Neural cell (in vitro differentiated cells): ENCODE results near the gene PIGO. TPM values are rescaled to one million over a fixed set of nuclear protein-coding genes. Genes with fewer than 3 reads are reported as not detected.

Source experiments
- H2AFZ ChIP-seq: fragments of 200-600, 300-800 bp; sonication (generic), shearing (Covaris generic); 2 replicates; pipeline ENCODE4 v1.6.0; 2014; ENCODE audit warnings: low read depth, mild to moderate bottlenecking, antibody characterized with exemption, low read length, moderate library complexity
- H3F3A ChIP-seq: fragments of 200-600 bp; shearing (Covaris generic); 2 replicates; pipeline ENCODE4 v1.6.1; 2016; ENCODE audit warnings: mild to moderate bottlenecking, moderate library complexity, mixed read lengths, antibody characterized with exemption, low read length; ENCODE audit not compliant: insufficient read depth, poor library complexity, severe bottlenecking
- H3K27ac ChIP-seq: fragments of 200-600, 300-800 bp; sonication (generic), shearing (Covaris generic); 2 replicates; pipeline ENCODE4 v1.5.1; 2014; ENCODE audit warnings: mild to moderate bottlenecking, low read length, moderate library complexity
- H3K27me3 ChIP-seq: fragments of 300-800, 200-600 bp; sonication (generic), shearing (Covaris generic); 2 replicates; pipeline ENCODE4 v1.6.0; 2014; ENCODE audit warnings: mild to moderate bottlenecking, low read depth, low read length, moderate library complexity; ENCODE audit not compliant: insufficient read depth
- H3K36me3 ChIP-seq: fragments of 300-800, 200-600 bp; sonication (generic), shearing (Covaris generic); 2 replicates; pipeline ENCODE4 v1.5.1; 2014; ENCODE audit warnings: mild to moderate bottlenecking, antibody characterized with exemption, low read length, moderate library complexity; ENCODE audit not compliant: insufficient read depth
- H3K4me2 ChIP-seq: fragments of 300-800, 200-600 bp; sonication (generic), shearing (Covaris generic); 2 replicates; pipeline ENCODE4 v1.6.0; 2014; ENCODE audit warnings: mild to moderate bottlenecking, low read length
- H3K4me3 ChIP-seq: fragments of 300-800, 200-600 bp; sonication (generic), shearing (Covaris generic); 2 replicates; pipeline ENCODE4 v1.5.1; 2014; ENCODE audit warnings: mild to moderate bottlenecking, low read length, moderate library complexity
- H3K79me2 ChIP-seq: fragments of 200-600 bp; shearing (Covaris generic); replicated peaks from 2 replicates; pipeline ENCODE4 v1.6.0; 2014; ENCODE audit warnings: mild to moderate bottlenecking, low read length, moderate library complexity; ENCODE audit not compliant: insufficient read depth
- H3K9ac ChIP-seq: fragments of 300-800, 200-600 bp; sonication (generic), shearing (Covaris generic); 2 replicates; pipeline ENCODE4 v1.6.1; 2016; ENCODE audit warnings: mild to moderate bottlenecking, low read length, mixed read lengths
- H3K9me2 ChIP-seq: fragments of 200-600 bp; shearing (Covaris generic); 2 replicates; pipeline ENCODE4 v1.6.1; 2016; ENCODE audit warnings: mild to moderate bottlenecking, low read length, mixed read lengths; ENCODE audit not compliant: insufficient read depth
- H3K9me3 ChIP-seq: fragments of 200-600, 300-800 bp; sonication (generic), shearing (Covaris generic); 2 replicates; pipeline ENCODE4 v1.6.1; 2016; ENCODE audit warnings: mild to moderate bottlenecking, mixed run types, low read length, moderate library complexity, mixed read lengths
- H4K20me1 ChIP-seq: fragments of 200-600 bp; shearing (Covaris generic); 2 replicates; pipeline ENCODE4 v1.6.1; 2016; ENCODE audit warnings: mild to moderate bottlenecking, mixed run types; ENCODE audit not compliant: insufficient read depth
- EP300 ChIP-seq: fragments of 450-650 bp; conservative IDR thresholded peaks from 2 replicates; pipeline ENCODE4 v1.6.1; 2014; ENCODE audit warnings: antibody characterized with exemption, mild to moderate bottlenecking, moderate library complexity; ENCODE audit not compliant: poor library complexity, severe bottlenecking
- EZH2 ChIP-seq: fragments of 200-600, 300-800 bp; shearing (Covaris generic), sonication (generic); IDR thresholded peaks from 2 replicates; pipeline ENCODE4 v1.6.1; 2014; ENCODE audit warnings: antibody characterized with exemption, low read length, borderline replicate concordance, mild to moderate bottlenecking; ENCODE audit not compliant: insufficient read depth, poor library complexity, severe bottlenecking
- MXI1 ChIP-seq: fragments of 450-650 bp; conservative IDR thresholded peaks from 2 replicates; pipeline ENCODE4 v1.6.1; 2014; ENCODE audit warnings: antibody characterized with exemption, mild to moderate bottlenecking; ENCODE audit not compliant: poor library complexity, severe bottlenecking
- POLR2AphosphoS5 ChIP-seq: IDR thresholded peaks from 2 replicates; pipeline ENCODE4 v1.6.1; 2012
- RAD21 ChIP-seq: fragments of 450-650 bp; conservative IDR thresholded peaks from 2 replicates; pipeline ENCODE4 v1.6.1; 2014; ENCODE audit warnings: antibody characterized with exemption, mild to moderate bottlenecking, moderate library complexity
- SMC3 ChIP-seq: fragments of 450-650 bp; conservative IDR thresholded peaks from 2 replicates; pipeline ENCODE4 v1.6.1; 2014; ENCODE audit warnings: antibody characterized with exemption, mild to moderate bottlenecking, moderate library complexity; ENCODE audit not compliant: poor library complexity
- TAF1 ChIP-seq: IDR thresholded peaks from 2 replicates; pipeline ENCODE4 v1.6.1; 2012; ENCODE audit warnings: low read depth
- polyA plus RNA-seq: library from polyadenylated mRNA; depleted of rRNA; stranded (reverse); fragments of >200 nt; gene quantifications from 2 replicates; pipeline ENCODE4 v1.2.3, GENCODE V29; 2014
- TF ChIP-seq, protein P1 (sequence below): IDR thresholded peaks from 2 replicates; pipeline ENCODE4 v1.6.1; 2012; ENCODE audit warnings: borderline replicate concordance
- TF ChIP-seq, protein P2 (sequence below): fragments of 450-650 bp; IDR thresholded peaks from 2 replicates; pipeline ENCODE4 v1.5.1; 2014; ENCODE audit warnings: antibody characterized with exemption, mild to moderate bottlenecking, moderate library complexity; ENCODE audit not compliant: poor library complexity, severe bottlenecking

PIGO gene
- polyA plus RNA-seq, 1 donor from 2014 or later: 8.5 TPM

DNA sequence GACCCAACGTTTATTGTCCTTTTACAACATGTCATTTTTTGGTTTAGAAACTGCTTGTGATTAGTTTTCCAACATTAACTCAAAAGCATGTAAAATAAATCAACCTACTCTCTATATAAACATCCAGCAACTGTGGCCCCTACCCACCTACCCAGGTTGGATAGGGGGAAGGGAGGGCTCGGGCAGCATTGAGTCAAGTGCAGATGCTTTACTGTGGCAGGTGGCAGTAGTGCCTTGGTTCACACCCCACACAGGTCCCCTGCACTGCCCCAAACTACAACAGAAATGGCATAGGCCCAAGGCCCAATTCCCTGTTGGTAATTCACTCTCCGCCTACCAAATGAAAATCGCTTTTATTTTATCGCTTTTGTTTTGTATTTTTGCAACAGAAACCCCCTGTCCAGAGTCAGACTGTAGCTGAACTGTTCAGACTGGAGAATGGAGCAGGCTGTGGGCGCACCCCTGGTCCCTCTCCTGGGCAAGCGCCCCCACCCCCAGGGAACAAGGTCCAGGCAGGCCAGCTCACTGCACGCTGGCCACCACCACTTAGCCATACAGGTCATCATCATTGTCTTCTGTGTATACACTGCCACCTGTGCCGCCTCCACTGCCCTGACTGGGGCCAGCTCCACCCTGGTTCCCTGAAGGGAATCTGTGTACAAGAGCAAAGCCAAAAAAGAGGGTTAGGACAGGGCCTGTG is 39.7 kb downstream of the PIGO start:
- no peak for TF ChIP-seq TAF1
- TF ChIP-seq SMC3: no peak
- TF ChIP-seq, protein P1, sequence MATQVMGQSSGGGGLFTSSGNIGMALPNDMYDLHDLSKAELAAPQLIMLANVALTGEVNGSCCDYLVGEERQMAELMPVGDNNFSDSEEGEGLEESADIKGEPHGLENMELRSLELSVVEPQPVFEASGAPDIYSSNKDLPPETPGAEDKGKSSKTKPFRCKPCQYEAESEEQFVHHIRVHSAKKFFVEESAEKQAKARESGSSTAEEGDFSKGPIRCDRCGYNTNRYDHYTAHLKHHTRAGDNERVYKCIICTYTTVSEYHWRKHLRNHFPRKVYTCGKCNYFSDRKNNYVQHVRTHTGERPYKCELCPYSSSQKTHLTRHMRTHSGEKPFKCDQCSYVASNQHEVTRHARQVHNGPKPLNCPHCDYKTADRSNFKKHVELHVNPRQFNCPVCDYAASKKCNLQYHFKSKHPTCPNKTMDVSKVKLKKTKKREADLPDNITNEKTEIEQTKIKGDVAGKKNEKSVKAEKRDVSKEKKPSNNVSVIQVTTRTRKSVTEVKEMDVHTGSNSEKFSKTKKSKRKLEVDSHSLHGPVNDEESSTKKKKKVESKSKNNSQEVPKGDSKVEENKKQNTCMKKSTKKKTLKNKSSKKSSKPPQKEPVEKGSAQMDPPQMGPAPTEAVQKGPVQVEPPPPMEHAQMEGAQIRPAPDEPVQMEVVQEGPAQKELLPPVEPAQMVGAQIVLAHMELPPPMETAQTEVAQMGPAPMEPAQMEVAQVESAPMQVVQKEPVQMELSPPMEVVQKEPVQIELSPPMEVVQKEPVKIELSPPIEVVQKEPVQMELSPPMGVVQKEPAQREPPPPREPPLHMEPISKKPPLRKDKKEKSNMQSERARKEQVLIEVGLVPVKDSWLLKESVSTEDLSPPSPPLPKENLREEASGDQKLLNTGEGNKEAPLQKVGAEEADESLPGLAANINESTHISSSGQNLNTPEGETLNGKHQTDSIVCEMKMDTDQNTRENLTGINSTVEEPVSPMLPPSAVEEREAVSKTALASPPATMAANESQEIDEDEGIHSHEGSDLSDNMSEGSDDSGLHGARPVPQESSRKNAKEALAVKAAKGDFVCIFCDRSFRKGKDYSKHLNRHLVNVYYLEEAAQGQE: no peak
- TF ChIP-seq POLR2AphosphoS5: no peak
- TF ChIP-seq EZH2: no peak
- no peak for TF ChIP-seq EP300
- no peak for TF ChIP-seq MXI1
- TF ChIP-seq RAD21: no peak
- TF ChIP-seq, protein P2, sequence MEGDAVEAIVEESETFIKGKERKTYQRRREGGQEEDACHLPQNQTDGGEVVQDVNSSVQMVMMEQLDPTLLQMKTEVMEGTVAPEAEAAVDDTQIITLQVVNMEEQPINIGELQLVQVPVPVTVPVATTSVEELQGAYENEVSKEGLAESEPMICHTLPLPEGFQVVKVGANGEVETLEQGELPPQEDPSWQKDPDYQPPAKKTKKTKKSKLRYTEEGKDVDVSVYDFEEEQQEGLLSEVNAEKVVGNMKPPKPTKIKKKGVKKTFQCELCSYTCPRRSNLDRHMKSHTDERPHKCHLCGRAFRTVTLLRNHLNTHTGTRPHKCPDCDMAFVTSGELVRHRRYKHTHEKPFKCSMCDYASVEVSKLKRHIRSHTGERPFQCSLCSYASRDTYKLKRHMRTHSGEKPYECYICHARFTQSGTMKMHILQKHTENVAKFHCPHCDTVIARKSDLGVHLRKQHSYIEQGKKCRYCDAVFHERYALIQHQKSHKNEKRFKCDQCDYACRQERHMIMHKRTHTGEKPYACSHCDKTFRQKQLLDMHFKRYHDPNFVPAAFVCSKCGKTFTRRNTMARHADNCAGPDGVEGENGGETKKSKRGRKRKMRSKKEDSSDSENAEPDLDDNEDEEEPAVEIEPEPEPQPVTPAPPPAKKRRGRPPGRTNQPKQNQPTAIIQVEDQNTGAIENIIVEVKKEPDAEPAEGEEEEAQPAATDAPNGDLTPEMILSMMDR: no peak
- H3K27me3 ChIP-seq: no peaks in the 10 kb centered on the region
- no peak overlapping the region for H3K9ac ChIP-seq
- H3K27ac ChIP-seq: no peak overlapping the region
- H3K79me2 ChIP-seq: no peaks in the 10 kb centered on the region
- H3K4me3 ChIP-seq: no peak overlapping the region
- no peaks in the 10 kb centered on the region for H3F3A ChIP-seq
- no peaks in the 10 kb centered on the region for H3K9me2 ChIP-seq
- no peak overlapping the region for H2AFZ ChIP-seq
- no peaks in the 10 kb centered on the region for H4K20me1 ChIP-seq
- H3K9me3 ChIP-seq: no peaks in the 10 kb centered on the region
- no peak overlapping the region for H3K4me2 ChIP-seq
- peaks cover 15% of the 10 kb centered on the region for H3K36me3 ChIP-seq

DNA sequence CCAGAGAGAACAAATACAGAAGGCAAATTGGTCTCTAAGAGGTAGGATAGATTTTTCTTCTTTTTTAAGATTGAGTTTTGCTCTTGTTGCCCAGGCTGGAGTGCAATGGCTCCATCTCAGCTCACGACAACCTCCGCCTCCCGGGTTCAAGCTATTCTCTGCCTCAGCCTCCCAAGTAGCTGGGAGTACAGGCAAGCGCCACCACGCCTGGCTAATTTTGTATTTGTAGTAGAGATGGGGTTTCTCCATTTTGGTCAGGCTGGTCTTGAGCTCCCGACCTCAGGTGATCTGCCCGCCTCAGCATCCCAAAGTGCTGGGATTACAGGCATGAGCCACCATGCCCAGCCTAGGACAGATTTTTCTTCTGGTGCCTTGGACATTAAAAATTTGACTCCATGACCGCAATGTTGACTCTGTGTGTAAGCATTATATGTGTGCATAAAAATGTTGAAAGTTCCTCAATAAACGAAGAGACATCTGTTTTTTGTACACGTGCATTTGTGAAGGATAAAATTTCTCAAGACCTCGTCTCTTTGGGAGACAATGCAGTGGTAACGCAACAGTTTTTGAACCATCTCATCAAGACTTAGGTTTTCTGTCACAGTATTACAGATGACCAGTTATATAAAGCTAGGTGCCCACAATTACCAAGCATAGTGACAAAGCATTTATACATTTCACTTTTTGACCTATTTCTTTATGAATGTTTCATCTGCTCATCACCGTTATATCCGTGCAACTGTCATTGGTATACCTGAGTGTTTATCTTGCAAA is 41.3 kb downstream of the PIGO start:
- Histone ChIP-seq H2AFZ (no peak overlapping the region), H3K27ac (no peak overlapping the region), H3K27me3 (no peaks in the 10 kb centered on the region), H3K4me3 (no peak overlapping the region), H3K4me2 (no peak overlapping the region), H3K9ac (no peak overlapping the region), H3F3A (no peaks in the 10 kb centered on the region), H3K9me3 (no peaks in the 10 kb centered on the region), H3K9me2 (no peaks in the 10 kb centered on the region), H3K36me3 (peaks cover 10% of the 10 kb centered on the region), H3K79me2 (no peaks in the 10 kb centered on the region), H4K20me1 (no peaks in the 10 kb centered on the region)
- TF ChIP-seq RAD21: no peak
- TF ChIP-seq TAF1: no peak
- TF ChIP-seq POLR2AphosphoS5: no peak
- TF ChIP-seq MXI1: no peak
- TF ChIP-seq SMC3: no peak
- no peak for TF ChIP-seq EP300
- TF ChIP-seq, protein P1: no peak
